ENCODE measurements around the gene NAP1L4.

DNA sequence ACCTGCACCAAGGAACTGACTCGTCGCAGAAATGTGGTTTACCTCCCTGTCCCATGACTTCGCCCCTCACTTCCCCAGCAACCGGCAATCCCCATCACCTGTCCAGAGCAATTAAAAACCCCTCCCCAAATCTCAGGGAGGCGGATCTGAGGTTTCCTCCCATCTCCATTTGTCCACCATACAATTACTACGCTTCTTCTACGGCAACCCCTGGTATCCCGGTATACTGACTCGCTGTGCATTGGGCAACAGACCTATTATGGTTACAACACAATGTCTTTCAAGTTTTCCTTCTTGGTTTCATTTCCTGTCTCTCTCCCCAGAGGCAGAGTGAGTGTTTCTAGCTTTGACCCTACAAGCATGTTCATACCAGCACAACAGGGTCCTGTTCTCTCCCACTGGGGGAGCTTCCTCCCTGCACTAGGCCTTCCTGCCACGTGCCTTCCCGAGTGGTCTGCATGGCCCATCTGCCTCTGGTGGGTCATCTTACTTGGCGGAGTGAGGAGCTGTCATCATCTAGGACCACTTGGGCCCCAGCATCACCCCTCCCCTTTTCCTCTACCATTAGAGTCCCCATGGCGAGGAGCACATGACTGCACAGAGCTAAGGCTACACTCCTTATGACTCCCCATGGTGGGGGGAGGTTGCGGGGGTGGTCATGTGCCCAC, 30.3 kb upstream of the NAP1L4 start:
- TF ChIP-seq, protein P1, sequence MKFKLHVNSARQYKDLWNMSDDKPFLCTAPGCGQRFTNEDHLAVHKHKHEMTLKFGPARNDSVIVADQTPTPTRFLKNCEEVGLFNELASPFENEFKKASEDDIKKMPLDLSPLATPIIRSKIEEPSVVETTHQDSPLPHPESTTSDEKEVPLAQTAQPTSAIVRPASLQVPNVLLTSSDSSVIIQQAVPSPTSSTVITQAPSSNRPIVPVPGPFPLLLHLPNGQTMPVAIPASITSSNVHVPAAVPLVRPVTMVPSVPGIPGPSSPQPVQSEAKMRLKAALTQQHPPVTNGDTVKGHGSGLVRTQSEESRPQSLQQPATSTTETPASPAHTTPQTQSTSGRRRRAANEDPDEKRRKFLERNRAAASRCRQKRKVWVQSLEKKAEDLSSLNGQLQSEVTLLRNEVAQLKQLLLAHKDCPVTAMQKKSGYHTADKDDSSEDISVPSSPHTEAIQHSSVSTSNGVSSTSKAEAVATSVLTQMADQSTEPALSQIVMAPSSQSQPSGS (CRISPR knock-in tag; IDR thresholded peaks at IDR 0.05; ENCODE audit: borderline replicate concordance, low read depth): no peak
- no peak for TF ChIP-seq CREM (CRISPR knock-in tag; IDR thresholded peaks at IDR 0.05)
- TF ChIP-seq NFYB (CRISPR knock-in tag; conservative IDR thresholded peaks at IDR 0.05; ENCODE audit: low read depth): no peak
- TF ChIP-seq, protein P2, sequence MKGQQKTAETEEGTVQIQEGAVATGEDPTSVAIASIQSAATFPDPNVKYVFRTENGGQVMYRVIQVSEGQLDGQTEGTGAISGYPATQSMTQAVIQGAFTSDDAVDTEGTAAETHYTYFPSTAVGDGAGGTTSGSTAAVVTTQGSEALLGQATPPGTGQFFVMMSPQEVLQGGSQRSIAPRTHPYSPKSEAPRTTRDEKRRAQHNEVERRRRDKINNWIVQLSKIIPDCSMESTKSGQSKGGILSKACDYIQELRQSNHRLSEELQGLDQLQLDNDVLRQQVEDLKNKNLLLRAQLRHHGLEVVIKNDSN (CRISPR knock-in tag; IDR thresholded peaks at IDR 0.05): no peak
- TF ChIP-seq, protein P3, sequence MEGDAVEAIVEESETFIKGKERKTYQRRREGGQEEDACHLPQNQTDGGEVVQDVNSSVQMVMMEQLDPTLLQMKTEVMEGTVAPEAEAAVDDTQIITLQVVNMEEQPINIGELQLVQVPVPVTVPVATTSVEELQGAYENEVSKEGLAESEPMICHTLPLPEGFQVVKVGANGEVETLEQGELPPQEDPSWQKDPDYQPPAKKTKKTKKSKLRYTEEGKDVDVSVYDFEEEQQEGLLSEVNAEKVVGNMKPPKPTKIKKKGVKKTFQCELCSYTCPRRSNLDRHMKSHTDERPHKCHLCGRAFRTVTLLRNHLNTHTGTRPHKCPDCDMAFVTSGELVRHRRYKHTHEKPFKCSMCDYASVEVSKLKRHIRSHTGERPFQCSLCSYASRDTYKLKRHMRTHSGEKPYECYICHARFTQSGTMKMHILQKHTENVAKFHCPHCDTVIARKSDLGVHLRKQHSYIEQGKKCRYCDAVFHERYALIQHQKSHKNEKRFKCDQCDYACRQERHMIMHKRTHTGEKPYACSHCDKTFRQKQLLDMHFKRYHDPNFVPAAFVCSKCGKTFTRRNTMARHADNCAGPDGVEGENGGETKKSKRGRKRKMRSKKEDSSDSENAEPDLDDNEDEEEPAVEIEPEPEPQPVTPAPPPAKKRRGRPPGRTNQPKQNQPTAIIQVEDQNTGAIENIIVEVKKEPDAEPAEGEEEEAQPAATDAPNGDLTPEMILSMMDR (IDR thresholded peaks at IDR 0.05): no peak
- no peak for TF ChIP-seq SP1 (CRISPR knock-in tag; conservative IDR thresholded peaks at IDR 0.05)
- no peak for TF ChIP-seq KAT7 (CRISPR knock-in tag; IDR thresholded peaks at IDR 0.05; ENCODE audit: borderline replicate concordance)
- TF ChIP-seq SMAD3 (CRISPR knock-in tag; IDR thresholded peaks at IDR 0.05; ENCODE audit: borderline replicate concordance): no peak
- TF ChIP-seq, protein P4, sequence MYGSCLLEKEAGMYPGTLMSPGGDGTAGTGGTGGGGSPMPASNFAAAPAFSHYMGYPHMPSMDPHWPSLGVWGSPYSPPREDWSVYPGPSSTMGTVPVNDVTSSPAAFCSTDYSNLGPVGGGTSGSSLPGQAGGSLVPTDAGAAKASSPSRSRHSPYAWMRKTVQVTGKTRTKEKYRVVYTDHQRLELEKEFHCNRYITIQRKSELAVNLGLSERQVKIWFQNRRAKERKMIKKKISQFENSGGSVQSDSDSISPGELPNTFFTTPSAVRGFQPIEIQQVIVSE (CRISPR knock-in tag; IDR thresholded peaks at IDR 0.05; ENCODE audit: borderline replicate concordance): no peak
- TF ChIP-seq, protein P5, sequence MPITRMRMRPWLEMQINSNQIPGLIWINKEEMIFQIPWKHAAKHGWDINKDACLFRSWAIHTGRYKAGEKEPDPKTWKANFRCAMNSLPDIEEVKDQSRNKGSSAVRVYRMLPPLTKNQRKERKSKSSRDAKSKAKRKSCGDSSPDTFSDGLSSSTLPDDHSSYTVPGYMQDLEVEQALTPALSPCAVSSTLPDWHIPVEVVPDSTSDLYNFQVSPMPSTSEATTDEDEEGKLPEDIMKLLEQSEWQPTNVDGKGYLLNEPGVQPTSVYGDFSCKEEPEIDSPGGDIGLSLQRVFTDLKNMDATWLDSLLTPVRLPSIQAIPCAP (CRISPR knock-in tag; IDR thresholded peaks at IDR 0.05): no peak
- TF ChIP-seq JUN (CRISPR knock-in tag; IDR thresholded peaks at IDR 0.05): no peak
- no peak for TF ChIP-seq ATF1 (CRISPR knock-in tag; IDR thresholded peaks at IDR 0.05)

Data from WTC11 (cell line).